Activated effector memory CD4-positive, alpha-beta T cell treated with anti-CD3 and anti-CD28 coated beads, Interleukin-2, amount 50 U/mL, for 16 hours (primary cell): ENCODE data around the gene RBM38.
"Not testable (repeated sequence)": the region's sequence is repeated elsewhere in the genome, so short reads cannot be mapped to it uniquely, and the experiment has no call there.

Experiments used
- DNase-seq: peaks from one replicate; pipeline ENCODE4 v3.0.0-alpha.2; 2020

Gene RBM38

GRCh38 chr20:57390604-57391438 is at the start of gene RBM38:
Gene RBM38, plus strand, starts transcription at chr20:57391396. Its CDS starts 186 bp downstream, at chr20:57391582.
- DNase-seq = peak; percentile 93

- DNase-seq = no peak
Measured at GRCh38 chr20:57341663-57342062, 49.5 kb upstream of the RBM38 start.

GRCh38 chr20:57342829-57343228 is 48.4 kb upstream of the RBM38 start:
- no peak for DNase-seq

- peak; percentile 87 for DNase-seq
Measured at GRCh38 chr20:57346477-57346876, 44.7 kb upstream of the RBM38 start.

GRCh38 chr20:57347393-57347792 is 43.8 kb upstream of the RBM38 start:
- DNase-seq = no peak

- not testable (repeated sequence) for DNase-seq
Measured at GRCh38 chr20:57348200-57348921, 42.8 kb upstream of the RBM38 start.

GRCh38 chr20:57348922-57349574 is 42.1 kb upstream of the RBM38 start:
- DNase-seq = not testable (repeated sequence)

GRCh38 chr20:57350081-57350710 is 41.0 kb upstream of the RBM38 start:
- DNase-seq = no peak

- not testable (repeated sequence) for DNase-seq
Measured at GRCh38 chr20:57350726-57351041, 40.5 kb upstream of the RBM38 start.

GRCh38 chr20:57351042-57351783 is 40.0 kb upstream of the RBM38 start, which contains the start of gene RAE1:
Gene RAE1, plus strand, starts transcription at chr20:57351255. Its CDS starts 2,784 bp downstream, at chr20:57354039.
- peak; percentile 97 for DNase-seq

- DNase-seq = no peak
Measured at GRCh38 chr20:57352305-57352704, 38.9 kb upstream of the RBM38 start.

- DNase-seq = no peak
Measured at GRCh38 chr20:57353351-57353750, 37.8 kb upstream of the RBM38 start.

GRCh38 chr20:57361517-57361916 is 29.7 kb upstream of the RBM38 start:
- DNase-seq = no peak

- DNase-seq = no peak
Measured at GRCh38 chr20:57364451-57364850, 26.7 kb upstream of the RBM38 start.

GRCh38 chr20:57369596-57369995 is 21.6 kb upstream of the RBM38 start:
- no peak for DNase-seq

GRCh38 chr20:57370316-57370715 is 20.9 kb upstream of the RBM38 start:
- no peak for DNase-seq

- no peak for DNase-seq
Measured at GRCh38 chr20:57371363-57371762, 19.8 kb upstream of the RBM38 start.

- no peak for DNase-seq
Measured at GRCh38 chr20:57372157-57372556, 19.0 kb upstream of the RBM38 start.

- DNase-seq = no peak
Measured at GRCh38 chr20:57372581-57373350, 18.4 kb upstream of the RBM38 start.

- no peak for DNase-seq
Measured at GRCh38 chr20:57374343-57374930, 16.8 kb upstream of the RBM38 start.
